ENCODE measurements around the gene C3orf33. TPM values are rescaled to one million over a fixed set of nuclear protein-coding genes. Genes with fewer than 3 reads are reported as not detected.

C3orf33 gene
- total RNA-seq, 1 experiment from 2014 or later = 9.5 TPM

GRCh38 chr3:155792532-155792931, 13.5 kb downstream of the C3orf33 start:
- no TSS peak for BruUV-seq (replicated peaks)
- intact Hi-C loops (cut with micrococcal nuclease; ENCODE audit: unreplicated experiment) = no loop called here
- no peak for DNase-seq
- Mint-ChIP-seq H3K9me3 (ENCODE audit: low read depth, unreplicated experiment) (peaks cover 5% of the 10 kb centered on the region), H3K27ac (ENCODE audit: unreplicated experiment) (no peak overlapping the region), H3K4me1 (ENCODE audit: low read depth, unreplicated experiment) (peaks cover 12% of the 10 kb centered on the region), H3K27me3 (ENCODE audit: unreplicated experiment) (no peaks in the 10 kb centered on the region), H3K4me3 (ENCODE audit: low read depth, unreplicated experiment) (no peak overlapping the region), H3K36me3 (ENCODE audit: insufficient read depth, unreplicated experiment) (no peaks in the 10 kb centered on the region)
- CTCF ChIA-PET = interaction anchor here (1.4 kb wide), 1 partner anchor 11 kb away, joined by 11 read pairs; no protein-coding TSS in a partner anchor
- TF ChIP-seq CTCF (IDR thresholded peaks at IDR 0.05; ENCODE audit: unreplicated experiment) = no peak

DNA sequence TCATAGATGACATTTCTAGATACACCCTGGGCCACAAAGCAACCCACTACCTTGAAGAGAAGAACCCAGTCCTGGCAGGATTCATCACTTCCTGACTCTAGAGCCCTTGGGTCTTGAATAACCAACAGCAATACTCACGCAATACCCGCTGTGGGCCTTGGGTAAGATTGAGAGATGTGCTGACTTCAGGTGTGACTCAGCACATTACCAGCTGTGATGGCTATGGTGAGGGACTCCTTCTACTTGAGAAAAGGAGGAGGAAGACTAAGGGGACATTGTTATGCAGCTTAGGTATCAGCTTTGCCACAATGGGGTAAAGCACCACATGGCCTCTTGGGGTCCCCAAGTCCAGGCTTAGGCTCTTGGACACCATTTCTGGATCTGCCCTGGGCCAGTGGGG, 14.9 kb downstream of the C3orf33 start:
- no TSS peak for BruUV-seq (replicated peaks)
- H3K27me3 Mint-ChIP-seq (ENCODE audit: unreplicated experiment) = no peaks in the 10 kb centered on the region

DNA sequence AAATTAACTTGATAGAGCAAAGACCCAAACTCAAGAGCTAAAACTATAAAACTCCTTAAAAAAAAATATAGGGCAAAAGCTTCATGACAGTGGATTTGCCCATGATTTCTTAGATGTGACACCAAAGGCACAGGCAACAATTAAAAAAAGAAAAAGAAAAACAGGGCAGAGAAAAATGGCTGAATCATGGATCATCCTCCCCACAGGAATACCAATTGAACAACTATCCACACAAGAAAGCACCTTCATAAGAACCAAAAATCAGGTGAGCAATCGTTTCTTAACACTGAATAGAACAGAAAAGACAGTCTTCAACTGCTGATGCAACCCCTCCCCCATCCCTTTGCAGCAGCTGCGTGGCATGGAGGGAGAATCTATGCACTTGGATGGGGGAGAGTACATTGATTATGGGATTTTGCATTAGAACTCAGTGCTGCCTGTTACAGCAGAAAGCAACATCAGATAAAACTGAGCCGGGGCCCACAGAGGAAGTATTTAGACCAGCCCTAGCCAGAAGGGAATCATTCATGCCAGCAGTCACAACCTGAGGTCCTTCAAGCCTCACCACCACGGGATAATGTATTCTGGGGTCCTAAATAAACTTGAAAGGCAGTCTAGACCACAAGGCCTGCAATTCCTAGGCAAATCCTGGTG, 15.7 kb downstream of the C3orf33 start:
- Mint-ChIP-seq H3K4me3 (ENCODE audit: low read depth, unreplicated experiment) (no peak overlapping the region), H3K9me3 (ENCODE audit: low read depth, unreplicated experiment) (no peaks in the 10 kb centered on the region), H3K27me3 (ENCODE audit: unreplicated experiment) (no peaks in the 10 kb centered on the region), H3K36me3 (ENCODE audit: insufficient read depth, unreplicated experiment) (no peaks in the 10 kb centered on the region), H3K27ac (ENCODE audit: unreplicated experiment) (no peak overlapping the region), H3K4me1 (ENCODE audit: low read depth, unreplicated experiment) (peaks cover 17% of the 10 kb centered on the region)
- DNase-seq = no peak
- no TSS peak for BruUV-seq (replicated peaks)
- intact Hi-C loops (cut with micrococcal nuclease; ENCODE audit: unreplicated experiment) = no loop called here
- CTCF ChIA-PET = interaction anchor here (0.7 kb wide), 3 partner anchors 73 to 709 kb away, joined by 3 to 4 read pairs (median 4); no protein-coding TSS in a partner anchor
- TF ChIP-seq CTCF (IDR thresholded peaks at IDR 0.05; ENCODE audit: unreplicated experiment) = no peak

More for the DNA sequence above, 14.9 kb downstream of the C3orf33 start:
- CTCF ChIA-PET = no interaction called here
- Mint-ChIP-seq H3K9me3 (ENCODE audit: low read depth, unreplicated experiment) (peaks cover 4% of the 10 kb centered on the region), H3K36me3 (ENCODE audit: insufficient read depth, unreplicated experiment) (no peaks in the 10 kb centered on the region), H3K4me3 (ENCODE audit: low read depth, unreplicated experiment) (no peak overlapping the region), H3K27ac (ENCODE audit: unreplicated experiment) (no peak overlapping the region), H3K4me1 (ENCODE audit: low read depth, unreplicated experiment) (peaks cover 12% of the 10 kb centered on the region)
- TF ChIP-seq CTCF (IDR thresholded peaks at IDR 0.05; ENCODE audit: unreplicated experiment) = no peak
- no peak for DNase-seq
- intact Hi-C loops (cut with micrococcal nuclease; ENCODE audit: unreplicated experiment) = no loop called here

DNA sequence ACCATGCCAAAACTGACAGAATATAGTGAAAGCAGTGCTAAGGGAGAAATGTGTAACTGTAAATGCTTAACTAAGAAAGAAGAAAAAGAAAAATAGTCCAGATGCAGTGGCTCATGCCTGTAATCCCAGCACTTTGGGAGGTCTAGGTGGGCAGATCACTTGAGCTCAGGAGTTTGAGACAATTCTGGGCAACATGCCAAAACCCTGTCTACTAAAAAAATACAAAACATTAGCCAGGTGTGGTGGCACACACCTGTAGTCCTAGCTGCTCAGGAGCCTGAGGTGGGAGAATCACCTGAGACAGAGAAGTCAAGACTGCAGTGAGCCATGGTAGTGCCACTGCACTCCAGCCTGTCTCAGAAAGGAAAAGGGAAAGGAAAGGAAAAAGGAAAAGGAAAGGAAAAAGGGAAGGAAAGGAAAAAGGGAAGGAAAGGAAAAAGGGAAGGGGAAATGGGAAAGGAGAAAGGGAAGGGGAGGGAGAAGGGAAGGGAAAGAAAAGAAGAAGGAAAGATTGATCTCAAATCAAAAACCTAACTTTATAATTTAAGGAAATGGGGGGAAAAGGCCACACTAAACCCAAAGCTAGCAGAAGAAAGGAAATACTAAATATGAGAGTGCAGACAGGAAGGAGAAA, 20.3 kb downstream of the C3orf33 start:
- intact Hi-C loops (cut with micrococcal nuclease; ENCODE audit: unreplicated experiment) = no loop called here
- BruUV-seq (replicated peaks) = no TSS peak

More for the DNA sequence above, 20.3 kb downstream of the C3orf33 start:
- H3K27ac Mint-ChIP-seq (ENCODE audit: unreplicated experiment) = no peak overlapping the region
- no peak overlapping the region for H3K4me3 Mint-ChIP-seq (ENCODE audit: low read depth, unreplicated experiment)
- CTCF ChIA-PET = interaction anchor here (1.8 kb wide), 1 partner anchor 20 kb away, joined by 8 read pairs; the partner anchor contains the start of gene C3orf33
- H3K4me1 Mint-ChIP-seq (ENCODE audit: low read depth, unreplicated experiment) = peaks cover 5% of the 10 kb centered on the region
- peaks cover 4% of the 10 kb centered on the region for H3K9me3 Mint-ChIP-seq (ENCODE audit: low read depth, unreplicated experiment)
- DNase-seq = peak; percentile 14
- no peaks in the 10 kb centered on the region for H3K36me3 Mint-ChIP-seq (ENCODE audit: insufficient read depth, unreplicated experiment)
- TF ChIP-seq CTCF (IDR thresholded peaks at IDR 0.05; ENCODE audit: unreplicated experiment) = no peak
- H3K27me3 Mint-ChIP-seq (ENCODE audit: unreplicated experiment) = no peaks in the 10 kb centered on the region

All from Calu3 (cell line).